Muscle of leg (tissue), 16 donors: ENCODE results near the gene TTC6. TPM values are rescaled to one million over a fixed set of nuclear protein-coding genes. Genes with fewer than 3 reads are reported as not detected.
"Not testable (repeated sequence)": the region's sequence is repeated elsewhere in the genome, so short reads cannot be mapped to it uniquely, and the experiment has no call there.

Experiments used
- DNase-seq: peaks from one replicate; pipeline ENCODE4 v3.0.0; 2013
- H3K27ac ChIP-seq: one replicate; pipeline ENCODE4 v1.5.1; 2013; ENCODE audit warnings: mild to moderate bottlenecking, low read length, control low read depth
- H3K27me3 ChIP-seq: one replicate; pipeline ENCODE4 v1.6.1; 2013; ENCODE audit warnings: low read length; ENCODE audit not compliant: control insufficient read depth, insufficient read depth
- H3K36me3 ChIP-seq: one replicate; pipeline ENCODE4 v1.6.1; 2013; ENCODE audit warnings: low read length; ENCODE audit not compliant: control insufficient read depth, insufficient read depth
- H3K4me1 ChIP-seq: one replicate; pipeline ENCODE4 v1.6.1; 2013; ENCODE audit warnings: low read length; ENCODE audit not compliant: control insufficient read depth, insufficient read depth
- H3K4me3 ChIP-seq: one replicate; pipeline ENCODE4 v1.5.1; 2013; ENCODE audit warnings: low read length, control low read depth
- H3K9me3 ChIP-seq: replicated peaks from 2 replicates; pipeline ENCODE4 v1.6.1; 2013; ENCODE audit warnings: low read depth, low read length; ENCODE audit not compliant: control insufficient read depth
- WGBS: methylation state at CpG from one replicate; pipeline ENCODE4 v1.1.5; 2013; ENCODE audit warnings: missing lambda C conversion rate; ENCODE audit not compliant: insufficient coverage; 5-methylcytosine and 5-hydroxymethylcytosine counted together
- long read RNA-seq, 11 donors: transcript quantifications; one replicate each; lab custom pipeline, GENCODE V29; 2026
- polyA plus RNA-seq, 8 donors: library from polyadenylated mRNA; unstranded; fragments of 120-200 nt; gene quantifications; one replicate each; pipeline versions ENCODE4 v1.2.1 to v1.2.3, GENCODE V29; 2013; ENCODE audit warnings: inconsistent platforms in 1 of 8, low replicate concordance in 1 of 8; ENCODE audit not compliant: insufficient read length in 8 of 8, insufficient read depth in 1 of 8
- total RNA-seq: library from RNA; stranded (reverse); fragments of 120-200 nt; gene quantifications from one replicate; pipeline ENCODE4 v1.2.4, GENCODE V29; 2013

The TTC6 gene, protein sequence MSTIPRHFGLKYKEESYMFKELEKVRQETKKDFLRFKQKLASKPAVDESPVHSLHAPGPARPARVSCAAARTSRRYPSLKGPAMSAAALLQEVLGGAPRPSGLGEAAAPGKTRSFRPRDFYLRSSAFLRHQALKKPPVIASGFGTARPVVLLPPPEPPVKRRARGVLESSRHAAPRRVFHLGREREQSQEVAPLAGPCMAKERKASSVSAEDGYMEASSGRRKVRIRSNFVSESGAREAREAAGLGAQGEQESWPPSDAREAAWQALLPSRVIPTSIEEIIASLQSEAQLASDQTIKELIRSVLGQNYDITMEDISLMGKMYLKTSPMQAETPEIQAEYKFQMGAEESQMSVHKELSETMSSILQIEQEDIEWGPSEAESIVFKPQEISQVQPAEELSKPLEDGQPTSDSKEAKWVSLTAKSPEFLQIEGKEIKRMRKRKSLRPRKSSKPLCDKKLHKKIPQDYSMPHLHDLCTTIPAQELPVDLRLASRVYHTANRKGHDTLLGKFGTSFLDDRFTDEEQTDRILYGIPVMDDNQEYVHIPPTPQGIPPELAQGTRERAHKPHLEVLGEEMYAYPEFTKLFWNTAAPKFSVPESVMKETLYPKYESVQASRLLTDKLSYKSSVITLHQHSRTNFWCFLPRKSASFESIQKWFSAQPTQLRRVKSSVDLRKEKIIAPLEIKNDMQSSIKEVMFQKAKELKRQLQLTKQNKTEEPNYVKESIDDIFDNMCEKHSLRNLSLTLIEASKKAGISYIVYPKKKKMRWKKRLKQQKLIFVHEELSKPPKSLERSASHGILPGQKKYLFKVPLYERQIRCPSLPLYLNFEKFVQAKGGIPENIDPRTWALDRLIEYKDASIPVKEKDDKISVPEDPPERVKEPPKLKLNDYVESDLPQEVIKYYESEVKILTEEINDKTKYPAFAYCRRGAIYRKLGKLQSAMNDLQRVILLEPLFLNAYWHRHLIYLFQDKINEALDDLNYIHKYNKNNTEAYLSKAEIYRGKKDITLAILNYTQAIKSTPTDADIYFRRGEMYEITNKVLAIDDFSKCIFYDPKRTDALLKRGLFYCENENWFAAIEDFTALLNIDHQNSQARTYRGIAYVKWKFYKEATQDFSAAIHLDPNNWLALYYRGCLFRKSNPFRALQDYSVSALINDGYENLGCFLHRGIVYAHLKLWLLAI (N-terminal part only)
- 0.27 TPM for total RNA-seq
- polyA plus RNA-seq = under 1 TPM in 3 of 8 donors, not detected in 5; 0.12 to 0.66 (median 0.21) TPM
- long read RNA-seq, donor 1 = 0 reads
- long read RNA-seq, donor 2 = 0 reads
- long read RNA-seq, donor 3 = 0 reads
- long read RNA-seq, donor 4 = 0 reads
- long read RNA-seq, donor 5 = 0 reads
- long read RNA-seq, donor 6 = 0 reads
- long read RNA-seq, donor 7 = 0 reads
- long read RNA-seq, donor 8 = 0 reads
- long read RNA-seq, donor 9 = 0 reads
- long read RNA-seq, donor 10 = 0 reads
- long read RNA-seq, donor 11 = 0 reads

DNA sequence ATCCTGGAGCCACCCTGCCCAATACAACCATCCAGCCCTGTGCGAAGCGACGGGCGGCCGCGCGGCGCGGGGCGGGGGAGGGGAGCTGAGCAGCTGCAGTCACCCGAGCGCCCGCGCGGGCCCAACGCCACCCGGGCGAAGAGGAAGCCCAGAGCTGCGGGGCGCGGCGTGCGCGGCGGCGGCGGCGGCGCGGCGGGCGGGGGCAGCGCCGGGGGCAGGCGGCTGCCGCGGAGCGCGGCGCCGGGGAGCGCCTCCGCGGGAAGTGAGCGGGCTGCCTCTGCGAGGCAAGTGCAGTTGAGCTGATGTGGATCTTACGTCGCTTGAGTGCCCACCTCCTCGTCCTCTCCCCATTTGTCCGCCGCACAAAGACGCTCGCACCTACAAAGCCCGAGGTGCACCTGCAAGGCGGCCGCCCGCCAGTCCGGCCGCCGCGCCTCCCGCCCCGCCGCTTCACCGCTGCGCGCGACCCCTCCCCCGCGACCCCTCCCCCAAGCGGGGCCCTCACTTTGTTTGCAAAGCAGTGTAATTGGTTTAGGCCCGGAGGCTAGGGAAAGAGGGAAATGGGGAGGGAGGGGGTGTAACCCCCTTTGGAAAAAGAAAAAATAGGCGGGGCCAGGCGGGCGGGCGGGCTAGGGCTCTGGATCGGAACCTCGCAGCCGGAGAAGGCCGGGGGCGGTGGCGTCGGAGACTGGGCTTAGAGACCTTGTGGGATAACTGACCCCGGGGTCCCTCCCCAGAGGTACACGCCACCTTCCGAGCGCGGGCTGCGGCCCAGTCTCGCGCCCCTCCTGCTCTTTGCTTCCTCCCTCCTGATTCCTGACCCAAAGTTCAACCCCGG is at the start of gene TTC6, which contains the start of gene FOXA1:
TSS of gene TTC6 (plus strand) at position 659 of the 838 bp plus-strand sequence. CDS start 26,436 bp downstream, outside the sequence.
TSS of gene FOXA1 (minus strand) at position 279 of the 838 bp plus-strand sequence. CDS start at position 2, 277 bp downstream.
- under 1% methylated on average over 72 of the region's 92 CpGs for WGBS
- DNase-seq = no peak
- no peaks in the 10 kb centered on the region for H3K9me3 ChIP-seq
- peak within 1 kb of the TSS; percentile 22 for H3K4me3 ChIP-seq
- peaks cover 91% of the 10 kb centered on the region for H3K27me3 ChIP-seq
- H3K4me1 ChIP-seq = peaks cover 40% of the 10 kb centered on the region
- H3K36me3 ChIP-seq = no peaks in the 10 kb centered on the region
- no peak within 1 kb of the TSS for H3K27ac ChIP-seq

DNA sequence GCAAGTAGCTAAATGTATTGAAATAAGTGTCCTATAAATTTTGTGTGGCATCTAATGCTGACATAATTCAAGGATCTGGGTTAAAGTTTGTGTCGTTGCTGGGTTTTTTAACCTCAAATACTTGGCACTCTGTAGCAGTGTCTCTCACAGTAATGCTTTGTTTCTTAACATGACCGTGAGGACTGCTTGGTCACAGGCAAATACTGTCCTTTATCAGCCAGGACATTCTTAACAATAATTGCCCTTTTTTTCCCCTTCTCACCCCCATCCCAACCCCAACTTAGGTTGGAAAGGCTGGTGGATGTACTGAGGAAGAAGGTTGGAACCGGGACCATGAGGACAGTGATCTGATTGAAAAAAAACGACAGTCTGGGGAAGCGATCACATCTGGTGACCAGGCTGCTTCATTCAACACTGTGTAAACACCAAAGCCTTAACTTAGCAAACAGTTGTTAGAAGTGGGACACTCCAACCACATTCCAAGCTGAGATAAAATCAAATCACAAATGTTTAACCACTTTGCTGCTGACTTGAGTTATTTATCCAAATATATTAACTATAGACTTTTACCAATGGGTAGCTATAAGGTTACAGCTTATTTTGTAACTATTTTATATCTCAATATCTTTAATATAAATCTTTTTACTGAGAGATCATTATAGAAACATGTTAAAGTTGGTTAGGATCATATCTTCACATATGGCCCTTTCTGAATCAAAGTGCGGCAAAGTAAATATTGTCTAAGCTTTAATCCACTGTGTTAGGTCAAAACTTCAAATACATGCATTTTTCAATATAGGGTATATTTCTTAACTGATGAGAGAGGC is 48.6 kb upstream of the TTC6 start:
- Histone ChIP-seq H3K9me3 (no peaks in the 10 kb centered on the region), H3K27me3 (no peaks in the 10 kb centered on the region), H3K27ac (no peak overlapping the region), H3K4me1 (no peaks in the 10 kb centered on the region), H3K36me3 (no peaks in the 10 kb centered on the region), H3K4me3 (no peak overlapping the region)
- 0% methylated on average over 1 of the region's 6 CpGs for WGBS
- no peak for DNase-seq

DNA sequence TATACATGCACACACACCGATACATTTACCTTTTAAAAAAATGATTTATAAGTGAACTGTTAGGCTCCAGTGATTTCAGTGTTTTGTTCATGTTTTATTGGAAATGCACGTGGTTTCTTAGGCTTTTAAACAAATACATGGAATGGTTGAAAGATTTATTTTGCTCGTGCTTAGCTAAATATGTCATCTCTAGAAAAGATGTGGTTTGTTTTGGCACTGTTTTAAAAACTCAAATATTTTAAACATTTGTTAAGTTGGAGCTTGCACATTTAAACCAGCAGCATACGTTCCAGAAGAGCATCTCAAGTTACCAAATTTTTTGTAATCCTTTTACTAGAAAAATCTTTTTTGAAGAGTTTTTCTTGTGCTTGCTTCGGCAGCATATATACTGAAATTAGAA is 44.9 kb upstream of the TTC6 start:
- Histone ChIP-seq H3K4me1 (no peaks in the 10 kb centered on the region), H3K27ac (no peak overlapping the region), H3K9me3 (no peaks in the 10 kb centered on the region), H3K4me3 (no peak overlapping the region), H3K36me3 (no peaks in the 10 kb centered on the region), H3K27me3 (no peaks in the 10 kb centered on the region)
- WGBS = no CpG with 5 or more reads among the region's 5 CpGs
- peak; percentile 24 for DNase-seq

DNA sequence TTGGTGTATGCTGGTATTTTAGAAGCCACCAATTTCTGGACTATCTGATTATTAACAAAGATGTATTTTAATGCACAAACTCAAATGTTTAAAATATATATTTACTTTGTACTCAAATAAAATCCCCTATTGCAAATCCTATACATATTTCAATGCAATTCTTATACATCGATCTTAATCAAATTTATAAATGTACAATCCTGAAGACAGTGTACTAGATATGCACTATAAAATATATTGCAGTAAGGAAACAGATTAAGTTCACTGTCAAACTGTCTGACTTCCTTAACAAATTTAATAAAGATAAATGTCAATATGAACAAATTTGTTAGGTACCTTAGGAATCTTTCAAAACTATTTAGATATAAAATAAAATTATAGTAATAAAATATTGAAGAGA is 44.3 kb upstream of the TTC6 start:
- DNase-seq = no peak
- Histone ChIP-seq H3K4me1 (no peaks in the 10 kb centered on the region), H3K27me3 (no peaks in the 10 kb centered on the region), H3K9me3 (no peaks in the 10 kb centered on the region), H3K4me3 (no peak overlapping the region), H3K36me3 (no peaks in the 10 kb centered on the region), H3K27ac (no peak overlapping the region)
- no CpG with 5 or more reads among the region's 1 CpG for WGBS

DNA sequence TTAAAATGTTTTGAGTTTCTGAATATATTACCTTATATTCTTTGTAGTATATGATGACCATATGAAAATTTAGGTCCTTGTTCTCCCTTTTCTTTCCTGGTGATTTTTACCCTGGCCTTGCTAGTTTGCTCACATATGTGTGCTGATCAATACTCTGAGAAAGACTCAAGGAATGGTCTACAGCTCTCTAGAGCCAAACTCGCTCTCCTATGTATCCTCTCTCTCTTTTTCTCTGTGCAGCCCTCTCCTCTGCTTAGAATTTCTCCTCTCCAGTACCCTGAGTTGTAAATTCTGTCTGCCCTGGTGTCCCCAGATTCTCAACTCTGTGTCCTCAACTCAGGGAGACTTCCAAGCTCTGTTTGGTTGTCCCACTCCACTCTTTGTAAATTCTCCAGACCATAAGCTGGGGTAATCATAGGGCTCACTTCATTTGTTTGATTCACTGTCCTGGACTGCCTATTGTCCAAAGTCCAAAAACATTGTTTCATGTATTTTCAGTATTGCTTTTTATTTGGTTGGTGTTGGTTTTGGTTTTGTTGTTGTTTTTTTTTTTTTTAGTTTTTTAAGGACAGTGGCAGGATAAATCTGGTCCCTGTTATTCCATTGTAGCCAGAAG is 41.4 kb upstream of the TTC6 start:
- no peaks in the 10 kb centered on the region for H3K4me1 ChIP-seq
- H3K4me3 ChIP-seq = no peak overlapping the region
- no peaks in the 10 kb centered on the region for H3K9me3 ChIP-seq
- H3K27me3 ChIP-seq = no peaks in the 10 kb centered on the region
- no peak for DNase-seq
- WGBS = 100% methylated on average over 1 of the region's 1 CpG
- H3K36me3 ChIP-seq = no peaks in the 10 kb centered on the region
- no peak overlapping the region for H3K27ac ChIP-seq

DNA sequence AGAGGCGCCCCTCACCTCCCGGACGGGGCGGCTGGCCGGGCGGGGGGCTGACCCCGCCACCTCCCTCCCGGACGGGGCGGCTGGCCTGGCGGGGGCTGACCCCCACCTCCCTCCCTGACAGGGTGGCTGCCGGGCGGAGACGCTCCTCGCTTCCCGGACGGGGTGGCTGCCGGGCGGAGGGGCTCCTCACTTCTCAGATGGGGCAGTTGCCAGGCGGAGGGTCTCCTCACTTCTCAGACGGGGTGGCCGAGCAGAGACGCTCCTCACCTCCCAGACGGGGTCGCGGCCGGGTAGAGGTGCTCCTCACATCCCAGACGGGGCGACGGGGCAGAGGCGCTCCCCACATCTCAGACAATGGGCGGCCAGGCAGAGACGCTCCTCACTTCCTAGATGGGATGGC is 39.8 kb upstream of the TTC6 start:
- H3K9me3 ChIP-seq, H3K27me3 ChIP-seq, H3K27ac ChIP-seq, H3K4me1 ChIP-seq, DNase-seq, H3K4me3 ChIP-seq, H3K36me3 ChIP-seq: not testable (repeated sequence)
- WGBS = 100% methylated on average over 5 of the region's 33 CpGs

DNA sequence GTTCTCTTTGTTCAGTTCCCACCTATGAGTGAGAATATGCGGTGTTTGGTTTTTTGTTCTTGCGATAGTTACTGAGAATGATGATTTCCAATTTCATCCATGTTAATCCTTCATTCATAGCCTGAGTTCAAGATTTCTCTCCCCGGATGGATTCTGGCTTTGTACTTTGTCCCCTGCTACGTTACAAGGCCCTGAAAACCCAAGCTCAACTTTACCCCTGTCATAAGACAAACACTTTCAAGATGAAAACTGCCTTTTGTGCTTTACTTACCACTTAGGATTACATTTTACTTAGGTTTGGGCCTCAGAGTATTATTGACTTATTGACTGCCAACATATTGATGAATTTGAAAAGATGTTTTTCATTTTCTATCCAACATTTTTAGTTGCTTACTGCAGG is 36.7 kb upstream of the TTC6 start:
- Histone ChIP-seq H3K36me3 (no peaks in the 10 kb centered on the region), H3K4me3 (no peak overlapping the region), H3K9me3 (no peaks in the 10 kb centered on the region), H3K27me3 (no peaks in the 10 kb centered on the region), H3K4me1 (no peaks in the 10 kb centered on the region), H3K27ac (no peak overlapping the region)
- DNase-seq = no peak
- WGBS = 100% methylated on average over 1 of the region's 4 CpGs

DNA sequence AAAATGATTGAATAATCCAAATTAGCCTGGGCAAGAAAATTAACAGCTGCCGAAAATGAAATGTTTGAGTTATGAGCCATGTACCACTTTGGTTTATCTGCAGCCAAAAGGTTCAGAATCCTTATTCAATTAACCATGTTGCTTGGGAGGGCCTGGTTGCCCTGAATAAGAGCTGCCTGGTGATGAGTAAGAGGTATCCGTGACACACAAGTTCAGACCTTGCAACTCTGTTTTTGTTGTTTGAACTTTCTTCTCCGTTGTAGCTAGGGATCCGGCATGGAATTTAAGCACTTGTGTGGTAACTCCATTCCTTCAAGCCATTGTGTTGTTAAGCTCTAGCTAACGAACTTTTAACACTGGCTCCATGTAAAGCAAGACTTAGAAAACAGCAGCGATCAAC is 36.0 kb upstream of the TTC6 start:
- 60% methylated on average over 1 of the region's 6 CpGs for whole genome bisulfite sequencing
- no peak for DNase-seq
- no peak overlapping the region for H3K4me3 ChIP-seq
- H3K4me1 ChIP-seq = no peaks in the 10 kb centered on the region
- no peaks in the 10 kb centered on the region for H3K27me3 ChIP-seq
- no peaks in the 10 kb centered on the region for H3K36me3 ChIP-seq
- no peak overlapping the region for H3K27ac ChIP-seq
- H3K9me3 ChIP-seq = no peaks in the 10 kb centered on the region
